DMS153 treated with DMSO at 0.1 percent for 48 hours (cell line): ENCODE measurements around the gene RUBCN.
"Not testable (repeated sequence)": the region's sequence is repeated elsewhere in the genome, so short reads cannot be mapped to it uniquely, and the experiment has no call there.

ENCODE experiments used
- DNase-seq: peaks from one replicate; lab custom pipeline; 2025; ENCODE audit not compliant: unreplicated experiment; lab: John Stamatoyannopoulos, UW

RUBCN gene

GRCh38 chr3:197659144-197659543 is 77.6 kb downstream of the RUBCN start:
- DNase-seq, result not testable (repeated sequence)

GRCh38 chr3:197658706-197659105 is 78.0 kb downstream of the RUBCN start:
- DNase-seq, result not testable (repeated sequence)

- not testable (repeated sequence) for DNase-seq
These were observed 79.0 kb downstream of the RUBCN start for GRCh38 chr3:197657541-197658292.

GRCh38 chr3:197656960-197657359 is 79.7 kb downstream of the RUBCN start:
- DNase-seq, result not testable (repeated sequence)

- not testable (repeated sequence) for DNase-seq
These were observed 80.6 kb downstream of the RUBCN start for GRCh38 chr3:197656129-197656528.

- DNase-seq, result not testable (repeated sequence)
These were observed 81.7 kb downstream of the RUBCN start for GRCh38 chr3:197654998-197655330.

GRCh38 chr3:197654090-197654997 is 82.4 kb downstream of the RUBCN start:
- DNase-seq, result not testable (repeated sequence)

- not testable (repeated sequence) for DNase-seq
These were observed 83.8 kb downstream of the RUBCN start for GRCh38 chr3:197652860-197653259.

- not testable (repeated sequence) for DNase-seq
These were observed 89.1 kb downstream of the RUBCN start for GRCh38 chr3:197647649-197648048.

GRCh38 chr3:197647191-197647590 is 89.5 kb downstream of the RUBCN start:
- DNase-seq, result not testable (repeated sequence)

GRCh38 chr3:197646294-197646693 is 90.4 kb downstream of the RUBCN start:
- DNase-seq, result not testable (repeated sequence)

GRCh38 chr3:197637556-197637955 is 99.1 kb downstream of the RUBCN start:
- DNase-seq, result not testable (repeated sequence)

GRCh38 chr3:197631989-197632388 is 104.7 kb downstream of the RUBCN start:
- not testable (repeated sequence) for DNase-seq

- DNase-seq, result not testable (repeated sequence)
These were observed 105.9 kb downstream of the RUBCN start for GRCh38 chr3:197630766-197631165.

GRCh38 chr3:197629286-197629685 is 107.4 kb downstream of the RUBCN start:
- DNase-seq, result not testable (repeated sequence)

GRCh38 chr3:197627772-197628523 is 108.8 kb downstream of the RUBCN start:
- not testable (repeated sequence) for DNase-seq

GRCh38 chr3:197627158-197627771 is 109.4 kb downstream of the RUBCN start:
- not testable (repeated sequence) for DNase-seq

GRCh38 chr3:197626404-197627157 is 110.1 kb downstream of the RUBCN start:
- not testable (repeated sequence) for DNase-seq

GRCh38 chr3:197621478-197621877 is 115.2 kb downstream of the RUBCN start:
- DNase-seq, result not testable (repeated sequence)
